Endometrium (tissue), 2 donors: ENCODE measurements around the gene MTHFS.

Source experiments
- FAIRE-seq: peaks from 2 replicates; lab custom pipeline; 2012; peaks lifted over from hg19 to GRCh38; lab: Jason Lieb, UNC
- donor health status: control.
- donor health status: control.

The MTHFS gene

DNA sequence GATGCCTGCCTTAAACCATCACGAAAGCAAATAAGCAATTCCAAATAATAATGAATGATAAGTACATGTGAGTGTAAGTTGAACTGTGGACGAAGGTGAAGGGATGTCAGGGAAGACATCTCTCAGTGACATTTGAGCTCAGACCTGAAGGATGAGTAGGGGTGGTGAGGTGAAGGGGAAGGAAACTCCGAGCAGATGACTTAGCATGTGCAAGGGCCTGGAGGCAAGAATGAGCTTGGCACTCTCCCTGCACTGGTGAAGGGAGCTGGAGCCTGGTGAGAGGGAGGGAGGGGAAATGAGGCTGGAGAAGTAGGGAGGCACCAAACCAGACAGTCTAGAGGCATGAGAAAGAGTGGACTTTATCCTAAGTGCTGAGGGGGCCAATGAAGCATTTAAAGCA, 84.3 kb downstream of the MTHFS start:
- FAIRE-seq: no peak

GRCh38 chr15:79811406-79812405, 85.1 kb downstream of the MTHFS start:
- no peak for FAIRE-seq

- no peak for FAIRE-seq
Measured at GRCh38 chr15:79804838-79805237, 92.0 kb downstream of the MTHFS start.

GRCh38 chr15:79798311-79798710, 98.5 kb downstream of the MTHFS start:
- FAIRE-seq: no peak
